Activated CD4-positive, alpha-beta T cell treated with anti-CD3 and anti-CD28 coated beads, Interleukin-2, amount 50 U/mL, for 24 hours (primary cell): ENCODE measurements around the gene PBX3.
A peak's percentile ranks its signal among the peaks of the same experiment; 100 is the strongest.
"Not testable (repeated sequence)": the region's sequence is repeated elsewhere in the genome, so short reads cannot be mapped to it uniquely, and the experiment has no call there.

Source experiments
- DNase-seq, 2 donors: peaks; one replicate each; pipeline ENCODE4 v3.0.0-alpha.2; 2020; ENCODE audit warnings: low read depth in 1 of 2, low spot score in 1 of 2

The PBX3 gene

GRCh38 chr9:125821078-125821477 lies 73.9 kb downstream of the PBX3 start:
- DNase-seq, result no peak

- no peak for DNase-seq
Observed at GRCh38 chr9:125822160-125822559, 75.0 kb downstream of the PBX3 start.

- DNase-seq, result no peak
Observed at GRCh38 chr9:125822902-125823301, 75.7 kb downstream of the PBX3 start.

GRCh38 chr9:125823874-125824406 lies 76.8 kb downstream of the PBX3 start:
- not testable (repeated sequence) for DNase-seq

GRCh38 chr9:125825762-125826161 lies 78.6 kb downstream of the PBX3 start:
- no peak for DNase-seq

GRCh38 chr9:125826850-125827249 lies 79.7 kb downstream of the PBX3 start:
- DNase-seq, result no peak

GRCh38 chr9:125829743-125830142 lies 82.6 kb downstream of the PBX3 start:
- peak in 1 of 2 donors; percentile 54 for DNase-seq

- no peak for DNase-seq
Observed at GRCh38 chr9:125831054-125831453, 83.9 kb downstream of the PBX3 start.

GRCh38 chr9:125831616-125832015 lies 84.4 kb downstream of the PBX3 start:
- DNase-seq, result no peak

- DNase-seq, result no peak
Observed at GRCh38 chr9:125835655-125836054, 88.5 kb downstream of the PBX3 start.

- DNase-seq, result no peak
Observed at GRCh38 chr9:125839317-125839716, 92.1 kb downstream of the PBX3 start.

GRCh38 chr9:125841444-125841843 lies 94.3 kb downstream of the PBX3 start:
- DNase-seq, result no peak

GRCh38 chr9:125842242-125842641 lies 95.1 kb downstream of the PBX3 start:
- DNase-seq, result no peak

- no peak for DNase-seq
Observed at GRCh38 chr9:125843646-125844045, 96.5 kb downstream of the PBX3 start.

- no peak for DNase-seq
Observed at GRCh38 chr9:125844611-125845010, 97.4 kb downstream of the PBX3 start.

GRCh38 chr9:125845271-125845808 lies 98.2 kb downstream of the PBX3 start:
- no peak for DNase-seq

- no peak for DNase-seq
Observed at GRCh38 chr9:125847735-125848134, 100.6 kb downstream of the PBX3 start.

- DNase-seq, result no peak
Observed at GRCh38 chr9:125850106-125850632, 103.0 kb downstream of the PBX3 start.

GRCh38 chr9:125850763-125851162 lies 103.6 kb downstream of the PBX3 start:
- no peak for DNase-seq

GRCh38 chr9:125851979-125852378 lies 104.8 kb downstream of the PBX3 start:
- DNase-seq, result no peak

- no peak for DNase-seq
Observed at GRCh38 chr9:125852386-125852785, 105.2 kb downstream of the PBX3 start.

GRCh38 chr9:125854553-125855275 lies 107.5 kb downstream of the PBX3 start:
- DNase-seq, result no peak

- no peak for DNase-seq
Observed at GRCh38 chr9:125856331-125856730, 109.2 kb downstream of the PBX3 start.
